Measurements from ENCODE around the gene CDK5. TPM values are rescaled to one million over a fixed set of nuclear protein-coding genes. Genes with fewer than 3 reads are reported as not detected.

Gene CDK5
- total RNA-seq, 1 donor from 2014 or later = 27.0 TPM

DNA sequence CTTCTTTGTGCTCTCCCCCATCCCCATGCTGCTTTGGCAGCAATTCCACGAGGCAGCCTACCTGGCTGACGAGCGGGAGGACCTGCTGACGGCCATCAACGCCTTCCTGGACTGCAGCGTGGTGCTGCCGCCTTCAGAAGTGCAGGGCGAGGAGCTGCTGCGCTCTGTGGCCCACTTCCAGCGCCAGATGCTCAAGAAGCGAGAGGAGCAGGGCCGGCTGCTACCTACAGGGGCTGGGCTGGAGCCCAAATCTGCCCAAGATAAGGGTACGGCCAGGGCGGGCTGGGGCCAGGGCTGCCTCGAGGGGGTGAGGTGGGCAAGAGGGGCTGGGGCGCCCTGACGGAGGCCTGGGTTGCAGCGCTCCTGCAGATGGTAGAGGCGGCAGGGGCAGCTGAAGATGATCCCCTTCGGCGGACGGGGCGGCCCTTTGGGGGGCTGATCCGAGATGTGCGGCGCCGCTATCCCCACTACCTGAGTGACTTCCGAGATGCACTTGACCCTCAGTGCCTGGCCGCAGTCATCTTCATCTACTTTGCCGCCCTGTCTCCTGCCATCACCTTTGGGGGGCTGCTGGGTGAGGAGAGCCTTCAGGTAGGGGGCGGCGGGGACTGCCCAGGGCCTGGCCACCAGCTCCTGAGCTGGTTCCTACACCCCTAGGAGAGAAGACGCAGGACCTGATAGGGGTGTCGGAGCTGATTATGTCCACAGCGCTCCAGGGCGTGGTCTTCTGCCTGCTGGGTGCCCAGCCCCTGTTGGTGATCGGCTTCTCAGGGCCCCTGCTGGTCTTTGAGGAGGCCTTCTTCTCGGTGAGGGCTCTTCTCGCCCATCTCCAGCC lies 13.6 kb upstream of the CDK5 start:
- no peaks in the 10 kb centered on the region for H3K27me3 ChIP-seq (ENCODE audit: control insufficient read depth, insufficient read depth, low read length)
- no peak for DNase-seq (ENCODE audit: low read depth)
- H3K4me3 ChIP-seq (ENCODE audit: low read depth, low read length) = no peak overlapping the region
- TF ChIP-seq, protein P1, sequence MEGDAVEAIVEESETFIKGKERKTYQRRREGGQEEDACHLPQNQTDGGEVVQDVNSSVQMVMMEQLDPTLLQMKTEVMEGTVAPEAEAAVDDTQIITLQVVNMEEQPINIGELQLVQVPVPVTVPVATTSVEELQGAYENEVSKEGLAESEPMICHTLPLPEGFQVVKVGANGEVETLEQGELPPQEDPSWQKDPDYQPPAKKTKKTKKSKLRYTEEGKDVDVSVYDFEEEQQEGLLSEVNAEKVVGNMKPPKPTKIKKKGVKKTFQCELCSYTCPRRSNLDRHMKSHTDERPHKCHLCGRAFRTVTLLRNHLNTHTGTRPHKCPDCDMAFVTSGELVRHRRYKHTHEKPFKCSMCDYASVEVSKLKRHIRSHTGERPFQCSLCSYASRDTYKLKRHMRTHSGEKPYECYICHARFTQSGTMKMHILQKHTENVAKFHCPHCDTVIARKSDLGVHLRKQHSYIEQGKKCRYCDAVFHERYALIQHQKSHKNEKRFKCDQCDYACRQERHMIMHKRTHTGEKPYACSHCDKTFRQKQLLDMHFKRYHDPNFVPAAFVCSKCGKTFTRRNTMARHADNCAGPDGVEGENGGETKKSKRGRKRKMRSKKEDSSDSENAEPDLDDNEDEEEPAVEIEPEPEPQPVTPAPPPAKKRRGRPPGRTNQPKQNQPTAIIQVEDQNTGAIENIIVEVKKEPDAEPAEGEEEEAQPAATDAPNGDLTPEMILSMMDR (IDR thresholded peaks at IDR 0.05; ENCODE audit: insufficient read depth, low read length, poor library complexity, severe bottlenecking) = no peak
- H3K36me3 ChIP-seq (ENCODE audit: control insufficient read depth, insufficient read depth, low read length) = peaks cover 3% of the 10 kb centered on the region

GRCh38 chr7:151070574-151070960 lies 12.9 kb upstream of the CDK5 start:
- DNase-seq (ENCODE audit: low read depth) = no peak
- H3K36me3 ChIP-seq (ENCODE audit: control insufficient read depth, insufficient read depth, low read length) = peaks cover 4% of the 10 kb centered on the region

DNA sequence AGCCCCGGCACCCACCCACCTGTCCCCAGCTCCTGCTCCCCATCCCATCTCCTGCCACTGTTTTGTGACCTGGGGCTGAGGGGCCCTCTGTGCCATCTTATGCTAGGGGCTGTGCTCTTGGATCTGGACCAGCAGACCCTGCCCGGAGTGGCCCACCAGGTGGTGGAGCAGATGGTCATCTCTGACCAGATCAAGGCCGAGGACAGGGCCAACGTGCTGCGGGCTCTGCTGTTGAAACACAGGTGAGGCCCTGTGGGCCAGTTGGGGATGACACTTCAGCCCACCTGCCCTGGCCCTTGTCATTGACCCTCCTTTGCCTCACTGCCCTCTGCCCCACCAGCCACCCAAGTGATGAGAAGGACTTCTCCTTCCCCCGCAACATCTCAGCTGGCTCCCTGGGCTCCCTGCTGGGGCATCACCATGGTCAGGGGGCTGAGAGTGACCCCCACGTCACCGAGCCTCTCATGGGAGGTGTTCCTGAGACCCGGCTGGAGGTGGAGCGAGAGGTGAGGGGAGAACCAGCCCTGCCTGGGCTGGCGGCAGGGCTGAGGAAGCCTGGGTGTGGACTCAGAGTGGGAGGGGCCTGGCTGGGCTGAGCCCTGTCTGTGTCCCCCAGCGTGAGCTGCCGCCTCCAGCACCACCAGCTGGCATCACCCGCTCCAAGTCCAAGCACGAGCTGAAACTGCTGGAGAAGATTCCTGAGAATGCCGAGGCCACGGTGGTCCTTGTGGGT lies 12.3 kb upstream of the CDK5 start:
- DNase-seq (ENCODE audit: low read depth) = no peak
- TF ChIP-seq, protein P1 (IDR thresholded peaks at IDR 0.05; ENCODE audit: insufficient read depth, low read length, poor library complexity, severe bottlenecking) = no peak
- no peaks in the 10 kb centered on the region for H3K27me3 ChIP-seq (ENCODE audit: control insufficient read depth, insufficient read depth, low read length)
- no peak overlapping the region for H3K4me3 ChIP-seq (ENCODE audit: low read depth, low read length)
- H3K36me3 ChIP-seq (ENCODE audit: control insufficient read depth, insufficient read depth, low read length) = peaks cover 4% of the 10 kb centered on the region

More at GRCh38 chr7:151070574-151070960, 12.9 kb upstream of the CDK5 start:
- no peak overlapping the region for H3K4me3 ChIP-seq (ENCODE audit: low read depth, low read length)
- TF ChIP-seq, protein P1 (IDR thresholded peaks at IDR 0.05; ENCODE audit: insufficient read depth, low read length, poor library complexity, severe bottlenecking) = no peak
- H3K27me3 ChIP-seq (ENCODE audit: control insufficient read depth, insufficient read depth, low read length) = no peaks in the 10 kb centered on the region

DNA sequence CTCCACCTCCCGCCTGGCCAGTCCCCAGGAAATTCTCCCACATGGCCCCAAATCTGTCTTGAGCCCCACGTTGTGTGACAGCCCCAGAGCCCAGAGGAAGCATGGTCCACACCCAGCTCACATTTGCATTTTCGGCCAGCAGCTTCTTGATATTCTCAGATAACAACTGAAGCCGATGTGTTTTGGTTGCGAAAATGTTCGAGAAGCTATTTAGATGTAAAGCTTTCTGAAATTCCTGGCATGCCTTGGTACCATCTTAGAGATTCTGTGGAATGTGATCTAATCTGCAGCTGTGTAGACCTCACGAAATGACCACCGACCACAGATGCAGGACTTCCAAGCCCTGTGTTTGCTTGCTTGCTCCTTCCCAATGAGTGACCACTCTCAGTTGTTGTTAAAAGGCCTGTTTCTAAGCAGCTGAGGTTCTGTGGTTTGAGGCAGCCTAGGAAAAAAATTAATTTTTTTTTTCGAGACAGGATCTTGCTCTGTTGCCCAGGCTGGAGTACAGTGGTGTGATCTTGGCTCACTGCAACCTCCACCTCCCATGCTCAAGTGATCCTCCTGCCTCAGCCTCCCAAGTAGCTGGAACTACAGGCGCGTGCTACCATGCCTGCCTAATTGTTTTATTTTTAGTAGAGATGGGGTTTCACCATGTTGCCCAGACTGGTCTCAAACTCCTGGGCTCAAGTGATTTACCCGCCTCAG lies 10.5 kb upstream of the CDK5 start:
- no peaks in the 10 kb centered on the region for H3K27me3 ChIP-seq (ENCODE audit: control insufficient read depth, insufficient read depth, low read length)
- H3K36me3 ChIP-seq (ENCODE audit: control insufficient read depth, insufficient read depth, low read length) = peaks cover 4% of the 10 kb centered on the region
- DNase-seq (ENCODE audit: low read depth) = no peak
- TF ChIP-seq, protein P1 (IDR thresholded peaks at IDR 0.05; ENCODE audit: insufficient read depth, low read length, poor library complexity, severe bottlenecking) = no peak
- H3K4me3 ChIP-seq (ENCODE audit: low read depth, low read length) = no peak overlapping the region

GRCh38 chr7:151066273-151066974 lies 8.7 kb upstream of the CDK5 start:
- Histone ChIP-seq H3K36me3 (ENCODE audit: control insufficient read depth, insufficient read depth, low read length) (peaks cover 4% of the 10 kb centered on the region), H3K4me3 (ENCODE audit: low read depth, low read length) (no peak overlapping the region), H3K27me3 (ENCODE audit: control insufficient read depth, insufficient read depth, low read length) (no peaks in the 10 kb centered on the region)
- no peak for DNase-seq (ENCODE audit: low read depth)
- TF ChIP-seq, protein P1 (IDR thresholded peaks at IDR 0.05; ENCODE audit: insufficient read depth, low read length, poor library complexity, severe bottlenecking) = no peak
